Muscle of arm (tissue), 12 donors: Measurements from ENCODE around the gene CNNM3. TPM values are rescaled to one million over a fixed set of nuclear protein-coding genes. Genes with fewer than 3 reads are reported as not detected.
"Not testable (repeated sequence)": the region's sequence is repeated elsewhere in the genome, so short reads cannot be mapped to it uniquely, and the experiment has no call there.

Experiments
- DNase-seq: peaks from one replicate; pipeline ENCODE4 v3.0.0-alpha.2; 2013
- polyA plus RNA-seq, 12 donors: library from polyadenylated mRNA; unstranded; fragments of 120-200 nt; gene quantifications; one replicate each; pipeline ENCODE4 v1.2.1, GENCODE V29; 2013; ENCODE audit not compliant: insufficient read length in 12 of 12

Gene CNNM3
- polyA plus RNA-seq, 12 donors = 12.6 to 38.3 (median 22.0) TPM; not detected in 1

DNA sequence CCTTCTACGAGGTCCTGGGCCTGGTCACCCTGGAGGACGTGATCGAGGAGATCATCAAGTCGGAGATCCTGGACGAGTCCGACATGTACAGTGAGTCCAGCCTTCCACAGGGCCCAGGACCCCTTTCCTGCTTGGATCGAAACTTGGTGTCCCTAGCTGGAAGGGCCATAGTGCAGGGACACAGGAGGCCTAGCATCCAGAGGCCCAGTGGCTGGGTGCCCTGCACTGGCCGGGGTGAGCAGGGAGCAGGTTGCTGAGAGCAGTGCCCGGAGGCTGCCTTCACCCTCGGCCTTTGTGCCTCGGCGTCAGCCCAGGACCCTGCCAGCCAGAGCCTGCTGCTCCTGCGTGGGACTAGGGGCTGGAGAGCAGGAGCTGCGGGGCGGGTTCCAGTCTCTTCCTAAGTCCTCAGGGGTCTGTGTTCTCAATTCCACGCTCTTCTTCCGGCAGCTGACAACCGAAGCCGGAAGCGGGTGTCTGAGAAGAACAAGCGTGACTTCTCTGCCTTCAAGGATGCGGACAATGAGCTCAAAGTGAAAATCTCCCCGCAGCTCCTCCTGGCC lies 18.9 kb upstream of the CNNM3 start:
- DNase-seq = no peak

DNA sequence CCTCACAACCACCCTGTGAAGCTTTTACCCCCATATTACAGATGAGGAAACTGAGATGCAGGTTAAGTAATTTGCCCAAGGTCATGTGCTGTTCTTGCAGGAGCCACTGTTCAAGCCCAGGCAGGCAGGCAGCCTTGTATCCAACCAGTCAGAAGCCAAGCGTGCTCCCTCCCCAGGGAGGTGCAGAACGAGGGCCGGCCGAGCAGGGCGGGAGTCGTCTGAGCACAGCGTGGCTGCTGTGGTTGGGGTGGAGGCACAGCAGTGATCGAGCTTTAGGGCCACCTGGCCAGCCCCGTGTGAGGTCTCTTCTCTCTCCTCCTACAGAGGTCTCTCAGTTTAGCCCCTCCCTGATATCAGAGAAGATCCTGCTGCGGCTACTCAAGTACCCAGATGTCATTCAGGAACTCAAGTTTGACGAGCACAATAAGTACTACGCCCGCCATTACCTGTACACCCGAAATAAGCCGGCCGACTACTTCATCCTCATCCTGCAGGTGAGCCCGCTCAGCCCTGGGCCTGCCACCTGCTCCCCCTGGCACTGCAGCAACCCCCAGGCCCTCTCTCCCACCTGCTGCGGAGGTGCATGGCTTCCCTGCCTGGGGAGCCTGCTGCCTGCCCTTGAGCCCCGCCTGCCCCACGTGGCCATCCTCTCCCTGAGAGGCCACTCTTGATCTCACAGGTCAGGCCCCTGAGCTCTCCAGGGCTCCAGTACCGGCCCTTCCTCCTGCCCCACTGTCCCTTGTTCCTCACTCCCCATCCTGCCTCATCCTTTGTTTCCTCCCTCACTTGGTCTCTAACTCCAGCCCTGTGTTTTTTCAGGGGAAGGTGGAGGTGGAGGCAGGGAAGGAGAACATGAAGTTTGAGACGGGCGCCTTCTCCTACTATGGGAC lies 17.1 kb upstream of the CNNM3 start:
- no peak for DNase-seq

GRCh38 chr2:96799623-96799935 lies 16.5 kb upstream of the CNNM3 start:
- no peak for DNase-seq

GRCh38 chr2:96800061-96801004 lies 15.7 kb upstream of the CNNM3 start:
- DNase-seq = no peak

DNA sequence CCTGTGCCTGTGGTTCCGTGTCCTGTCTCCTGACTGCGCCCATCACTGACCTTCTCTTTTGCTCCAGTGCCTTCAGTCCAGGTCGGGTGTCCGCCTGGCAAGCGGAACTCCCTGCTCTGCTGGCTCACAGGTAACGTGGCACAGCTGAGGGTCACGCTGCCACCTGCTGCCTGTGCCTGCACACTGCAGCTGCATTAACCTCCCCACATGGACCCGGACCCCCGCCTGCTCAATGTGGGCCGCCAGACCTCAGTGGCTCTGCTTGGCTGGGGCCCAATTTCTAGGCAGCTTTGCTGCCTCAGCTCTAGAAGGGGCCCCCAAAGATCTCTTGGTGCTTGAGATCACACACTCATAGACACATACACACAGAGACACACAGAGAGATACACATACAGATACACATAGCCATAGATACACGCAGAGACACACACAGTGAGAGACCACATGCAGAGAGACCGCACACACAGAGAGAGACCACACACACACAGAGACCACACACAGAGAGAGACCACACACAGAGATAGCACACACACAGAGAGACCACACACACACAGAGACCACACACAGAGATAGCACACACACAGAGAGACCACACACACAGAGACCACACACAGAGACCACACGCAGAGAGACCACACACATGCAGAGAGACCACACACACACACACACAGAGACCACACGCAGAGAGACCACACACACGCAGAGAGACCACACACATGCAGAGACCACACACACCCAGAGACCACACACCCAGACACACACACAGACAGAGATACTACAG lies 14.9 kb upstream of the CNNM3 start:
- DNase-seq = peak; percentile 62

GRCh38 chr2:96801786-96802595 lies 14.1 kb upstream of the CNNM3 start:
- no peak for DNase-seq

GRCh38 chr2:96802721-96803120 lies 13.3 kb upstream of the CNNM3 start:
- DNase-seq = no peak

DNA sequence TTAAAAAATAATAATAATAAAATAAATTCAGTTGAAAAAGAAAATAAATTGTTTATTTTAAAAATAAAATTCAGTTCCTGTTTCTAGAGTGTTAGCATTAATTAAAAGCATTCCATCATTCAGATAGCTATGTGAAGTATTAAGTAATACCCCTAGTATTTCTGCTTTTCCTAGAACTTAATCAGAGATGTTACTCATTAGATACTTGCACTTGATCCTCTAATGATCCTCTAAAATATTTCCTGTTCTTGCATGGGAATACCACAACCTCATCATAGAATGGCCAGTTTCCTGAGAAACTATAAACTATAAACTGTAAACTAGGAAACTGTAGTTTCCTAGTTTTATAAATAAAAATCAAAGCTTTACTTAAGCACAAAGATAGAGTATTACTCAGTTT lies 11.1 kb upstream of the CNNM3 start:
- no peak for DNase-seq

DNA sequence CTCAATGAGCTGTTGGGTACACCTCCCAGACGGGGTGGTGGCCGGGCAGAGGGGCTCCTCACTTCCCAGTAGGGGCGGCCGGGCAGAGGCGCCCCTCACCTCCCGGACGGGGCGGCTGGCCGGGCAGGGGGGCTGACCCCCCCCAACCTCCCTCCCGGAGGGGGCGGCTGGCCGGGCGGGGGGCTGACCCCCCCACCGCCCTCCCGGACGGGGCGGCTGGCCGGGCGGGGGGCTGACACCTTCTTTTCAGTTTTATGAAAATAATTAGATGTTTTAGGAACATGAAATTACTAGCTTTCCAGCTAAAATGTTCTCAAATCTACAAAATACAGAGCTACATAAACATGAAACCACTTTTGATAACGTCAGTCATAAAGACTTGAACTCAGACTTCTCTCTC lies 10.1 kb upstream of the CNNM3 start:
- DNase-seq = not testable (repeated sequence)

GRCh38 chr2:96806468-96807126 lies 9.5 kb upstream of the CNNM3 start:
- DNase-seq = no peak

DNA sequence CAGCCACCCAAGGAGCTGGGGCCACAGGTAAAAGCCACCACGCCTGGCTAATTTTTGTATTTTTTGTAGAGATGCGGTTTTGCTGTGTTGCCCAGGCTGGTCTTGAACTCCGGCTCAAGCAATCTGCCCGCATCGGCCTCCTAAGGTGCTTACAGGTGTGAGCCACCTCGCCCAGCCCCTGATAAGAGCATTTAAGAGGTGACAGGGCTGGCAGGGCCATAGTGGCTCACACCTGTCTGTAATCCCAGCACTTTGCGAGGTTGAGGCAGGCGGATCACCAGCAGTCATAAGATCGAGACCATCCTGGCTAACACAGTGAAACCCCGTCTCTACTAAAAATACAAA lies 9.0 kb upstream of the CNNM3 start:
- no peak for DNase-seq

- DNase-seq = no peak
These were observed 7.8 kb upstream of the CNNM3 start for GRCh38 chr2:96808176-96808837.

DNA sequence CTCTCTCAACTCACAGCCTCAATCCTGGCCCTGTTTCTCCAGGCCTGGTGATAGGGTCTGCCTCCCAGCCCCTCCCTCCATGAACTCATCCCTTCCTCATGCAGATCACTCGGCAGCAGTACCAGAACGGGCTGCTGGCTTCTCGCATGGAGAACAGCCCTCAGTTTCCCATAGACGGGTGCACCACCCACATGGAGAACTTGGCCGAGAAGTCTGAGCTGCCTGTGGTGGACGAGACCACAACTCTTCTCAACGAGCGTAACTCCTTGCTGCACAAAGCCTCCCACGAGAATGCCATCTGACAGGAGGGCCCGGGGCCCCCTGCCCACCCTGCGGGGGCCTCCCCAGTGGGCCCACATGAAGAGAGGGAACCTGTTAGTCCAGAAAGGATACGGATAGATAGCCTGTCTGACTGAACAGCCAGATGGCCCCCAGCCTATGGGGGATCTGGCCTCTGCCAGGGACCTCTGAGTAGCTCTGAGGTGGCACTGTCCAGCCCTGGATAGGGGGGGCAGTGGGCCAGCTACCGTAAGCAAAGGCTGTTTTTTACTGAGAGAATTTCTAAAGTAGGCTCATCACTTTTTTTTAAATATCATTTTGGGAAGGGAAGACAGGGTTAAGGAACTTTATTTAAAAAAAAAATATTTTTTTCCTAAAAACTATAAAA lies 6.7 kb upstream of the CNNM3 start:
- DNase-seq = no peak

DNA sequence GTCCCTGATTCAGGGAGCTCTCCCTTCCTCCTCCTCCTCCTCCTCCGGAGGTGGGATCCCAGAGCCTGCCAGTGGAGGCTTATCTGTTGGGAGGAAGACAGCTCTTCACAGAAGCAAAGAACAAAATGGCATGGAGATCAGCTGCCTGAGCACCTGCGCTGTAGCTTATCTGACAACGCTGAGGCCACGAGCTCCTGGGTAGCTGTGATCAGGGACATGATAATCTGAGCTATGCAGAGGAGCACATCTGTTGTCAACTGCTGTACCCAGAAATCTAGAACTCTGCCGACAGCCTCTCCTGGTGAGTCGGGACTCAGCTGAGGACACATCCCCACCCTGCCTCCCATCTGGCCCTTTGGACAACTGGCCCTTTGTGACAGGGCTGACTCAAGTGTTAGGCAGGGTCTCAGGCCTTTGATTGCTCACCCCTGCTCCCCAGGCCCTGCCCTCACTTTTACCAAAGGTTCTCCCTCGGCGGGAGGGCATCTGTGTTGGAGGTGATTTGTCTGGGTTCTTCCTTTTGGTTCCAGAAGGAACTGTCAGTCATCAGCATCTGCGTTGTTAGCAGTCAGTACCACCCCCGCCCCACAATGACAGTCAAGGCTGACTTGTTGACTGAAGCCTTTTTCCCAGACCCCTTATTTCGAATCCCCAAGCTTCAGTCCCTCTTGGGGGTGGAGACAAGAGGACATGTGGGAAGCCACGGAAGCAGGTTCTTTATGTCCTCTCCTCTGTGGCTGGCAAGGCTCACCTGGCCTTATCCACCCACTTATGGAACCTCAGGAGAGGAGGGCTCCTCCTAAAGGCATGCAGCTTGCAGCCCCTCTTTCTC lies 5.9 kb upstream of the CNNM3 start:
- no peak for DNase-seq

GRCh38 chr2:96810783-96811192 lies 5.3 kb upstream of the CNNM3 start:
- no peak for DNase-seq

- DNase-seq = peak; percentile 86
These were observed 4.2 kb upstream of the CNNM3 start for GRCh38 chr2:96811917-96812316.

GRCh38 chr2:96813656-96814055 lies 2.4 kb upstream of the CNNM3 start:
- no peak for DNase-seq
